ENCODE results near the gene CUEDC1.

- TF ChIP-seq, protein P1, sequence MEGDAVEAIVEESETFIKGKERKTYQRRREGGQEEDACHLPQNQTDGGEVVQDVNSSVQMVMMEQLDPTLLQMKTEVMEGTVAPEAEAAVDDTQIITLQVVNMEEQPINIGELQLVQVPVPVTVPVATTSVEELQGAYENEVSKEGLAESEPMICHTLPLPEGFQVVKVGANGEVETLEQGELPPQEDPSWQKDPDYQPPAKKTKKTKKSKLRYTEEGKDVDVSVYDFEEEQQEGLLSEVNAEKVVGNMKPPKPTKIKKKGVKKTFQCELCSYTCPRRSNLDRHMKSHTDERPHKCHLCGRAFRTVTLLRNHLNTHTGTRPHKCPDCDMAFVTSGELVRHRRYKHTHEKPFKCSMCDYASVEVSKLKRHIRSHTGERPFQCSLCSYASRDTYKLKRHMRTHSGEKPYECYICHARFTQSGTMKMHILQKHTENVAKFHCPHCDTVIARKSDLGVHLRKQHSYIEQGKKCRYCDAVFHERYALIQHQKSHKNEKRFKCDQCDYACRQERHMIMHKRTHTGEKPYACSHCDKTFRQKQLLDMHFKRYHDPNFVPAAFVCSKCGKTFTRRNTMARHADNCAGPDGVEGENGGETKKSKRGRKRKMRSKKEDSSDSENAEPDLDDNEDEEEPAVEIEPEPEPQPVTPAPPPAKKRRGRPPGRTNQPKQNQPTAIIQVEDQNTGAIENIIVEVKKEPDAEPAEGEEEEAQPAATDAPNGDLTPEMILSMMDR (IDR thresholded peaks at IDR 0.05) = no peak
- TF ChIP-seq POLR2A (IDR thresholded peaks at IDR 0.05) = no peak
Observed at GRCh38 chr17:57971572-57971971, 16.4 kb upstream of the CUEDC1 start.

Data from heart left ventricle (tissue), 13 donors.